HepG2 (cell line): ENCODE data around the gene GSTP1.

Experiments used
- TAF15 ChIP-seq: fragments of 200-400 bp; formaldehyde crosslinking; IDR thresholded peaks from one replicate; pipeline ENCODE4 v1.6.1; 2018; ENCODE audit warnings: mild to moderate bottlenecking, low read depth, low read length; ENCODE audit not compliant: poor library complexity, severe bottlenecking
- TF ChIP-seq, protein P1 (sequence below): sonication (generic); formaldehyde crosslinking; IDR thresholded peaks from 2 replicates; pipeline ENCODE4 v1.5.0; 2020; ENCODE audit warnings: missing genetic modification reagents

DNA sequence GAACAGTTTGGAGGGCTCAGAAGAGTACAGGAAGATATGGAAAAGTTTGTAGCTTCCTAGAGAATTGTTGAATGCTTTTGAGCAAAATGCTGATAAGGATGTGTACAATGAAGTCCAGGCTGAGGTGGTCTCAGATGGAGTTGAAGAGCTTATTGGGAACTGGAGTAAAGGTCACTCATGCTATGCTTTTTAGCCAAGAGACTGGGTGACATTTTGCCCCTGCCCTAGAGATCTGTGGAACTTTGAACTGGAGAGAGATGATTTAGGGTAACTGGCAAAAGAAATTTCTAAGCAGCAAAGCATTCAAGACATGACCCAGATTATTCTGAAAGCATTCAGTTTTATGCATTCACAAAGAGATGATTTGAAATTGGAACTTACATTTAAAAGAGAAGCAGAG, 32.5 kb upstream of the GSTP1 start:
- TF ChIP-seq, protein P1, sequence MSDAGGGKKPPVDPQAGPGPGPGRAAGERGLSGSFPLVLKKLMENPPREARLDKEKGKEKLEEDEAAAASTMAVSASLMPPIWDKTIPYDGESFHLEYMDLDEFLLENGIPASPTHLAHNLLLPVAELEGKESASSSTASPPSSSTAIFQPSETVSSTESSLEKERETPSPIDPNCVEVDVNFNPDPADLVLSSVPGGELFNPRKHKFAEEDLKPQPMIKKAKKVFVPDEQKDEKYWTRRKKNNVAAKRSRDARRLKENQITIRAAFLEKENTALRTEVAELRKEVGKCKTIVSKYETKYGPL (CRISPR knock-in tag) = no peak
- TF ChIP-seq TAF15 = no peak
